Measurements from ENCODE around the gene DUS2.

DNA sequence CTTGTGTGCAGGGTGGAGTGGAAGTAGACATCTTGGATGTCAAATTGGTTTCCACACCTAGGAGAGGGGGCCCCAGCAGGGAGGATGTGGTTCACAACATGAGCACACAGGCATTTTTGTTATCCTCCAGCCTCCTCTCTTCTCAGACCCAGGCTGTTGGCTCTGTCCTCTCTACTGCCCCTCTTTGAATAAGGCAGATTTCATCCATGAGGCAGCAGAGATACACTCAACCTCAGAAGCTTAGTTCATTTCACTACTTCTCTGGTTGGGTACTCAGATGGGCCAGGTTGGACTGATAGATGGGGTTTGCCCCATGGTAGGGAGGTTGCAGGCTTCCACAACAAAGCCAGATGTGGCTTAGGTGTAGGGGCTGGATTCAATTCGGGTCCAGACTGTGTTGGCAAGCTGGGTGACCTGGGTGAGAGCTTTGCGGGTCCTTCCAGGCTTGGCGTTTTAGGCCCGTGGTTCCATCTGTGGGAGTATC is 39.9 kb downstream of the DUS2 start:
- TF ChIP-seq POLR2AphosphoS5 (IDR thresholded peaks at IDR 0.05) = no peak
- TF ChIP-seq, protein P1, sequence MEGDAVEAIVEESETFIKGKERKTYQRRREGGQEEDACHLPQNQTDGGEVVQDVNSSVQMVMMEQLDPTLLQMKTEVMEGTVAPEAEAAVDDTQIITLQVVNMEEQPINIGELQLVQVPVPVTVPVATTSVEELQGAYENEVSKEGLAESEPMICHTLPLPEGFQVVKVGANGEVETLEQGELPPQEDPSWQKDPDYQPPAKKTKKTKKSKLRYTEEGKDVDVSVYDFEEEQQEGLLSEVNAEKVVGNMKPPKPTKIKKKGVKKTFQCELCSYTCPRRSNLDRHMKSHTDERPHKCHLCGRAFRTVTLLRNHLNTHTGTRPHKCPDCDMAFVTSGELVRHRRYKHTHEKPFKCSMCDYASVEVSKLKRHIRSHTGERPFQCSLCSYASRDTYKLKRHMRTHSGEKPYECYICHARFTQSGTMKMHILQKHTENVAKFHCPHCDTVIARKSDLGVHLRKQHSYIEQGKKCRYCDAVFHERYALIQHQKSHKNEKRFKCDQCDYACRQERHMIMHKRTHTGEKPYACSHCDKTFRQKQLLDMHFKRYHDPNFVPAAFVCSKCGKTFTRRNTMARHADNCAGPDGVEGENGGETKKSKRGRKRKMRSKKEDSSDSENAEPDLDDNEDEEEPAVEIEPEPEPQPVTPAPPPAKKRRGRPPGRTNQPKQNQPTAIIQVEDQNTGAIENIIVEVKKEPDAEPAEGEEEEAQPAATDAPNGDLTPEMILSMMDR (IDR thresholded peaks at IDR 0.05) = no peak
- TF ChIP-seq POLR2A (IDR thresholded peaks at IDR 0.05; ENCODE audit: low read depth) = no peak

Data from esophagus muscularis mucosa (tissue), 3 donors.